Erythroblast (primary cell): Measurements from ENCODE around the gene IGSF9B.

Source experiments
- GATA1 ChIP-seq: IDR thresholded peaks from 2 replicates; pipeline ENCODE4 v1.6.1; 2011; ENCODE audit warnings: low read depth, mild to moderate bottlenecking, control low read depth, low read length, moderate library complexity
- POLR2A ChIP-seq: IDR thresholded peaks from 2 replicates; pipeline ENCODE4 v1.6.1; 2011; ENCODE audit warnings: mild to moderate bottlenecking, low read length

DNA sequence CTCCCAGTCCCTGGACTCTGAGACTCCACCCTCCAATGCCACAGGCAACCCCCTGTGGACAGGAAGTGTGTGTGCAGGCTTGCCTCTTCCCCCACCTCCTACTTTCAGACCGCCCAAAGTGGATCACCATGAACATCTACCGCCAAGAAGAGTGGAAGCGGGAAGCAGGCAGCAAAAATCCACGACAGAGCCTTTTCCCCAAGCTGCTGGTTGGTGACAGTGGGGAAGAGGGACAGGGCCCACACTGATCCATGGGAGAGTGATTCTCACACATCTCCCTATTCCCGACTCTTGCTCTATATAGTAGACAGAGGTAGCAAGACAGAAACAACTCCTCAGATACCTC is 58.0 kb downstream of the IGSF9B start:
- TF ChIP-seq POLR2A (no peak), GATA1 (no peak)
